Colon (tissue), 2 donors: ENCODE results near the gene HAVCR2.
"Not testable (repeated sequence)": the region's sequence is repeated elsewhere in the genome, so short reads cannot be mapped to it uniquely, and the experiment has no call there.

Source experiments
- FAIRE-seq: peaks from 2 replicates; lab custom pipeline; 2012; peaks lifted over from hg19 to GRCh38; lab: Jason Lieb, UNC
- donor health status: control.
- donor health status: control.

HAVCR2 gene

GRCh38 chr5:157088342-157088990 lies 20.4 kb downstream of the HAVCR2 start:
- no peak for FAIRE-seq

GRCh38 chr5:157086751-157087359 lies 22.0 kb downstream of the HAVCR2 start:
- no peak for FAIRE-seq

- FAIRE-seq: no peak
Measured at GRCh38 chr5:157085930-157086329, 22.9 kb downstream of the HAVCR2 start.

GRCh38 chr5:157080286-157080685 lies 28.6 kb downstream of the HAVCR2 start:
- no peak for FAIRE-seq

GRCh38 chr5:157076558-157076957 lies 32.3 kb downstream of the HAVCR2 start:
- no peak for FAIRE-seq

GRCh38 chr5:157072508-157072907 lies 36.3 kb downstream of the HAVCR2 start:
- FAIRE-seq: no peak

GRCh38 chr5:157069949-157070348 lies 38.9 kb downstream of the HAVCR2 start:
- FAIRE-seq: no peak

- no peak for FAIRE-seq
Measured at GRCh38 chr5:157068785-157069184, 40.1 kb downstream of the HAVCR2 start.

- no peak for FAIRE-seq
Measured at GRCh38 chr5:157068339-157068738, 40.5 kb downstream of the HAVCR2 start.

- no peak for FAIRE-seq
Measured at GRCh38 chr5:157067005-157067404, 41.8 kb downstream of the HAVCR2 start.

- FAIRE-seq: no peak
Measured at GRCh38 chr5:157066080-157066479, 42.8 kb downstream of the HAVCR2 start.

GRCh38 chr5:157063776-157064430 lies 44.9 kb downstream of the HAVCR2 start:
- no peak for FAIRE-seq

GRCh38 chr5:157059891-157060290 lies 49.0 kb downstream of the HAVCR2 start:
- FAIRE-seq: no peak

- no peak for FAIRE-seq
Measured at GRCh38 chr5:157059093-157059539, 49.7 kb downstream of the HAVCR2 start, which contains the start of gene HAVCR1. HAVCR1 (minus strand) TSS chr5:157059116; CDS start chr5:157057943, 1,173 bp downstream.

- no peak for FAIRE-seq
Measured at GRCh38 chr5:157057459-157058370, 51.1 kb downstream of the HAVCR2 start.

GRCh38 chr5:157056848-157057247 lies 52.0 kb downstream of the HAVCR2 start:
- not testable (repeated sequence) for FAIRE-seq

GRCh38 chr5:157051604-157052245 lies 57.1 kb downstream of the HAVCR2 start:
- no peak for FAIRE-seq

GRCh38 chr5:157050050-157050449 lies 58.8 kb downstream of the HAVCR2 start:
- no peak for FAIRE-seq

- FAIRE-seq: no peak
Measured at GRCh38 chr5:157049605-157050004, 59.2 kb downstream of the HAVCR2 start.

- FAIRE-seq: no peak
Measured at GRCh38 chr5:157047898-157048297, 60.9 kb downstream of the HAVCR2 start.

GRCh38 chr5:157047016-157047415 lies 61.8 kb downstream of the HAVCR2 start:
- not testable (repeated sequence) for FAIRE-seq

- FAIRE-seq: no peak
Measured at GRCh38 chr5:157046041-157046440, 62.8 kb downstream of the HAVCR2 start.
